Karpas-422 (cell line): ENCODE results near the gene ZFAND6. TPM values are rescaled to one million over a fixed set of nuclear protein-coding genes. Genes with fewer than 3 reads are reported as not detected.

Source experiments
- DNase-seq: peaks from one replicate; pipeline ENCODE4 v3.0.0-alpha.2; 2015
- H2AFZ ChIP-seq: fragments of 200-600 bp; sonication (generic); 2 replicates; pipeline ENCODE4 v1.6.1; 2014; ENCODE audit warnings: antibody characterized with exemption, low read length, mixed read lengths
- H3K27ac ChIP-seq: fragments of 200-600 bp; sonication (generic); 2 replicates; pipeline ENCODE4 v1.5.1; 2014; ENCODE audit warnings: mild to moderate bottlenecking, low read length, moderate library complexity
- H3K27me3 ChIP-seq: fragments of 200-600 bp; sonication (generic); 2 replicates; pipeline ENCODE4 v1.6.1; 2014; ENCODE audit warnings: low read length, mixed read lengths
- H3K36me3 ChIP-seq: fragments of 200-600 bp; sonication (generic); 2 replicates; pipeline ENCODE4 v1.6.1; 2014; ENCODE audit warnings: low read length, mixed read lengths; ENCODE audit not compliant: insufficient read depth
- H3K4me1 ChIP-seq: fragments of 200-600 bp; sonication (generic); 2 replicates; pipeline ENCODE4 v1.6.1; 2014; ENCODE audit warnings: mild to moderate bottlenecking, low read length, mixed read lengths
- H3K4me2 ChIP-seq: fragments of 200-600 bp; sonication (generic); 2 replicates; pipeline ENCODE4 v1.6.1; 2014; ENCODE audit warnings: low read length, low read depth, mild to moderate bottlenecking; ENCODE audit not compliant: poor library complexity, severe bottlenecking
- H3K4me3 ChIP-seq: fragments of 200-600 bp; sonication (generic); 2 replicates; pipeline ENCODE4 v1.5.1; 2014; ENCODE audit warnings: mild to moderate bottlenecking, antibody characterized with exemption, low read length, mixed read lengths
- H3K79me2 ChIP-seq: fragments of 200-600 bp; sonication (generic); 2 replicates; pipeline ENCODE4 v1.6.1; 2014; ENCODE audit warnings: mild to moderate bottlenecking, low read length, mixed read lengths
- H3K9ac ChIP-seq: fragments of 200-600 bp; sonication (generic); 2 replicates; pipeline ENCODE4 v1.6.0; 2014; ENCODE audit warnings: low read length
- H3K9me2 ChIP-seq: fragments of 200-600 bp; sonication (generic), shearing (Covaris generic); replicated peaks from 2 replicates; pipeline ENCODE4 v1.6.0; 2014; ENCODE audit warnings: mild to moderate bottlenecking, low read length, moderate library complexity; ENCODE audit not compliant: insufficient read depth
- H3K9me3 ChIP-seq: fragments of 300-700, 200-600 bp; sonication (generic); 2 replicates; pipeline ENCODE4 v1.6.1; 2014; ENCODE audit warnings: low read length, mixed read lengths
- H4K20me1 ChIP-seq: fragments of 200-600 bp; sonication (generic); 2 replicates; pipeline ENCODE4 v1.6.1; 2014; ENCODE audit warnings: mild to moderate bottlenecking, antibody characterized with exemption, low read length, low read depth; ENCODE audit not compliant: insufficient read depth
- total RNA-seq: library from RNA; depleted of rRNA; stranded (reverse); fragments of >200 nt; shearing (Covaris generic); gene quantifications from 2 replicates; pipeline ENCODE4 v1.2.3, GENCODE V29; 2014; ENCODE audit warnings: low replicate concordance

Gene ZFAND6
- total RNA-seq, 1 experiment from 2014 or later = 174 TPM

DNA sequence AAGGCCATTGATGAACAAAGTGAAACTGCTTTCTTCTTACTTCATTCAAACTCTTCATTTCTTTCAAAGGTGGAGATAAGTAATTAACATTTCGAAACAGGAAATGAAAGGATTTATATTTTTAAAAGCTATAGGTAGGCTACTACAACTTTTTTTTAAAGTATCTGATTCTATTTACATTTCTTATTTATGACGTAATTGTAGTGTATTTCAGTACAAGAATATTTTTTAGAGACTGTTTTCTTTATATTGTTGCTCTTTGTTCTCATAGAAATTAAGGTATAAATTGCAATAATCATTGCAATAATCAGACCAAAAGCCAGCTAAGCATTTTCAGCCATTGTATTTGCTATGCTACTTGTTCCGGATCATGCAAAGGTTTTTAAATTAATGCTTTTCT is 13.7 kb downstream of the ZFAND6 start:
- H4K20me1 ChIP-seq = no peaks in the 10 kb centered on the region
- H3K27me3 ChIP-seq = no peaks in the 10 kb centered on the region
- H3K79me2 ChIP-seq = peaks cover 99% of the 10 kb centered on the region
- peak overlapping the region; percentile 70 for H3K27ac ChIP-seq
- H2AFZ ChIP-seq = no peak overlapping the region
- H3K9me3 ChIP-seq = no peaks in the 10 kb centered on the region
- peaks cover 70% of the 10 kb centered on the region for H3K4me1 ChIP-seq
- peak overlapping the region; percentile 69 for H3K4me3 ChIP-seq
- peak overlapping the region; percentile 61 for H3K9ac ChIP-seq
- H3K4me2 ChIP-seq = peak overlapping the region; percentile 89
- H3K9me2 ChIP-seq = no peaks in the 10 kb centered on the region
- H3K36me3 ChIP-seq = peaks cover 21% of the 10 kb centered on the region
- no peak for DNase-seq

DNA sequence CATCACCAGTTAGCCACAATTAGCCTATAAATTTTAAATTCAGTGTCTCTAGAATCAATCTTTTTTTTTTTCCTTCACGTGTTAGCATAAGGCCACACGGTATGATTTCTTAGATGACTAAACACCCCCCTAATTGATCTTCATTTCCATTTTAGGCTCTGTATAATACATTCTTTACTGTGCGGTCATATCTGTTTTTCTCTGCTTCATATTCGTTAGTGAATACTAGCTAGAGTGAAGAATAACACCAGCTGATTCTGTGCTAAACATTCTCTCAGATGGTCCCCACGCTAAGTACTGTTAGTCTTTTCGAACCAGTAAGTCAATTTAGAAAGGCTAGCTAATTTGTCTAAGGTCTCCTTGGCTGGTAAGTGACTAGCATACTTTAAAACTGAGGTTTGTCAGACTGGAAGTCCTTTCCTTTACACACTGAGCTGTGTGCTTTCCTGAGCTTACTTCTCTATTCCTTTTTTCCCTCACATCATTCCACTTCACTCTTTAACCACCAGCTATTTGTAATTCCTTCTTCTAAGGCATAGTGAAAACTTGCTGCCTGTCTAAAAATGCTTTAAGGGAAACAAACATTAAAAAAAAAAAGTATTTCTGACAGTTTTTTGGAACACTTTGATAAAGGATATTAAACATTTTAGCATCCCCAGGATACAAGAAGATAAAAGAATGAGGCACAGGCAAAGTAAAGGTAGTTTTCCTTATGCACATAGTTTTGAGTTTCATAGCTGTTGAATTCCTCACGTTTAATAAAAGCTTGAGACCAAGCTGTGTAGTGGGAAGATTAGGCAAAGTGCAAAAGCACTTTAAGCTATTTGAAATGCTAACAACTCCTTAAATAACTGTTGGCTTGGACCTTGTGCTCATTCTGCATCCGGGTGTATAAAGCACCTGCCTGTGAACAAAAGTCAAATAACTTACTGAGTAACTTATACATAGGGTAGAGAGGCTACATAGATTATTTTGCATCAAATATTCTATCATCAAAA is 17.1 kb downstream of the ZFAND6 start:
- H3K9ac ChIP-seq = no peak overlapping the region
- H3K9me3 ChIP-seq = no peaks in the 10 kb centered on the region
- H3K27me3 ChIP-seq = no peaks in the 10 kb centered on the region
- peak overlapping the region; percentile 27; the same call in 1 of the 2 replicates for H3K27ac ChIP-seq
- H3K79me2 ChIP-seq = peaks cover 96% of the 10 kb centered on the region
- peaks cover 53% of the 10 kb centered on the region for H3K4me1 ChIP-seq
- no peaks in the 10 kb centered on the region for H3K9me2 ChIP-seq
- H3K36me3 ChIP-seq = peaks cover 23% of the 10 kb centered on the region
- no peak overlapping the region for H3K4me3 ChIP-seq
- no peak overlapping the region for H3K4me2 ChIP-seq
- H2AFZ ChIP-seq = no peak overlapping the region
- no peaks in the 10 kb centered on the region for H4K20me1 ChIP-seq
- no peak for DNase-seq

DNA sequence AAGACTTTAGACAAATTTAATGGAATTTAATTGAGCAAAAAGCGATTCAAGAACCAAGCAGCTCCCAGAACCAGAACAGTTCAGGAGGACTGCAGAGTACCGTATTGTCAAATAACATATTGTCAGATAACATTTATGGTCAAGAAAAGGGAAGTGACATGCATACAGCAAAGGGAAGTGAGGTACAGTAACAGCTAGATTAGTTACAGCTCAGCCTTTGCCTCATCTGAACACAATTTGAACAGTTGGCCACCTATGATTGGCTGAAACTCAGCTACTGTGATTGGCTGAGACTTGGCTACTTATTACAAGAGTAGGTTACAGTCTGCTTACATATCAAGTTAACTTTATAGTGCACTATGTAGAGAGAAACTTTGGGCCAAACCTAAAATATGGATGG is 21.9 kb downstream of the ZFAND6 start:
- Histone ChIP-seq H4K20me1 (no peaks in the 10 kb centered on the region), H3K9me3 (no peaks in the 10 kb centered on the region), H3K27me3 (no peaks in the 10 kb centered on the region), H3K4me2 (no peak overlapping the region), H3K4me3 (no peak overlapping the region), H2AFZ (no peak overlapping the region), H3K27ac (peak overlapping the region; percentile 30), H3K79me2 (peaks cover 96% of the 10 kb centered on the region), H3K4me1 (peaks cover 16% of the 10 kb centered on the region), H3K9me2 (no peaks in the 10 kb centered on the region), H3K36me3 (peaks cover 9% of the 10 kb centered on the region; the same call in 1 of the 2 replicates), H3K9ac (no peak overlapping the region)
- peak; percentile 79 for DNase-seq

DNA sequence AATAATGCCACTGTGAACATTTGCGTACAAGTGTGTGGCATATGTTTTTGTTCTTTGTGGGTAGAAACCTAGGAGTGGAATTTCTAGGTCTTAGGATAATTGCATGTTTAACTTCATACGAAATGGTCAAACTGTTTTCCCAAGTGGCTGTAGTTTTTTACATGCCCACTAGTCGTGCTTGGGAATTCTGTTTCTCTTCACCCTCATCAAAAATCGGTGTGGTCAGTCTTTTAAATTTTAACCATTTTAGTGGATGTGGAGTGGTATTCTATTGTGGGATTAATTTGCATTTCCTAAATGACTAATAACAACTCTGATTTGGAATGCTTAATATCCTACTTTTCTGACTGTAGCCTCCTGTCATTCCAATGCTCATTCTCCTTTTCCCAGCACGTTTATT is 27.6 kb downstream of the ZFAND6 start:
- H4K20me1 ChIP-seq = no peaks in the 10 kb centered on the region
- peaks cover 8% of the 10 kb centered on the region; the same call in 1 of the 2 replicates for H3K4me1 ChIP-seq

DNA sequence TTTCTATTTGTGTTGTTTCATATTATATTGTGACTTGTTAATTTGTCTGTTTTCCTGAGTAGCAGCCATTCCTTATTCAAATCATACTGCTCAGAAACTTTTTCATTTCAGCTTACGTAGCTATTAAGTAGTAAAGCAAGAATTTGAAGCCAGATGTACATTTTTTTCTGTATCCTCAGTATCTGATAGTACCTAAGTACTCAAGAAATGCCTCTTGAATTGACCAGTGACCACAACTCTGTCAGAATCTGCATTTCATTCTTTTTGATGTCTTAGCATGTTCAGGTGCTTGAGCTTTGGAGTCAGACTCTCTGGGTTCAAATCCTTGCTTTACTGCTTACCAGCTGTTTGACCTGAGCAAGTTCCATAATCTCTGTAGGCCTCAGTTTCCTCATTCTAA is 30.6 kb downstream of the ZFAND6 start:
- Histone ChIP-seq H3K4me2 (no peak overlapping the region), H3K27ac (no peak overlapping the region), H3K27me3 (no peaks in the 10 kb centered on the region), H3K9ac (no peak overlapping the region), H3K4me3 (no peak overlapping the region), H3K9me3 (no peaks in the 10 kb centered on the region), H3K9me2 (no peaks in the 10 kb centered on the region), H4K20me1 (no peaks in the 10 kb centered on the region), H2AFZ (no peak overlapping the region), H3K4me1 (peaks cover 28% of the 10 kb centered on the region), H3K36me3 (no peaks in the 10 kb centered on the region), H3K79me2 (peaks cover 99% of the 10 kb centered on the region)
- no peak for DNase-seq

More for the DNA sequence above, 27.6 kb downstream of the ZFAND6 start:
- Histone ChIP-seq H3K79me2 (peaks cover 98% of the 10 kb centered on the region), H3K27ac (no peak overlapping the region), H3K9ac (no peak overlapping the region), H3K4me2 (no peak overlapping the region), H3K36me3 (0 out of 2 replicates have a peak, but pooled peaks cover 4% of the 10 kb centered on the region), H3K4me3 (no peak overlapping the region), H3K27me3 (no peaks in the 10 kb centered on the region), H2AFZ (no peak overlapping the region), H3K9me3 (no peaks in the 10 kb centered on the region), H3K9me2 (no peaks in the 10 kb centered on the region)
- DNase-seq = no peak

DNA sequence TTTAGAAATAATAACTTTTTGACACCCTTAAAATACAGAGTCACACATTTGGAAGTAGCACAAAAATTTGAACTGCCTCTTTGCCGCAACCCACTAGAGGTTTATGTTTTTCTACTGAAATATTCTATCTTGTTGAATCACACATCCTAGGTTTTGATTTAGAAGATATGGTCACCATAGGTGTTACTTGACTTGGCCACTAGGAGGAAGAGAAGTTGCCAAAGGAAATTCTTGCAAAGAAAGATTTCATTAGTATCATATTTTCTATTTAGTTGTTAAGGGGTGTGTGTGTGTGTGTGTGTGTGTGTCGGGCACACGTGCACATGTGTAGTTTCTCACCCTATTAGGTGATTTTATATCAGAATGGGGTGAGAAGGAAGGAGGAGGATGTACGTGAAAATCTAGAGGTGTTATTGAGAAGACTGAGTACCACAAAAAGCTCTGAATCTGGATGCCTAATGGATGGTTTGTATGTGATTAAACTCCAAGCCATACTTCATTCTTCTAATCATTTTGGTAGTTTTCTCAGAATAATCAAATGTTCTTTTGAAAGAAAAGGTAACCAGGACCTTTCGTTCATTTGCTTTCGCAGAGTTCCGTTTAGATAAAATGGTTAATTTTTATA is 31.5 kb downstream of the ZFAND6 start:
- Histone ChIP-seq H3K4me2 (no peak overlapping the region), H4K20me1 (no peaks in the 10 kb centered on the region), H2AFZ (no peak overlapping the region)

DNA sequence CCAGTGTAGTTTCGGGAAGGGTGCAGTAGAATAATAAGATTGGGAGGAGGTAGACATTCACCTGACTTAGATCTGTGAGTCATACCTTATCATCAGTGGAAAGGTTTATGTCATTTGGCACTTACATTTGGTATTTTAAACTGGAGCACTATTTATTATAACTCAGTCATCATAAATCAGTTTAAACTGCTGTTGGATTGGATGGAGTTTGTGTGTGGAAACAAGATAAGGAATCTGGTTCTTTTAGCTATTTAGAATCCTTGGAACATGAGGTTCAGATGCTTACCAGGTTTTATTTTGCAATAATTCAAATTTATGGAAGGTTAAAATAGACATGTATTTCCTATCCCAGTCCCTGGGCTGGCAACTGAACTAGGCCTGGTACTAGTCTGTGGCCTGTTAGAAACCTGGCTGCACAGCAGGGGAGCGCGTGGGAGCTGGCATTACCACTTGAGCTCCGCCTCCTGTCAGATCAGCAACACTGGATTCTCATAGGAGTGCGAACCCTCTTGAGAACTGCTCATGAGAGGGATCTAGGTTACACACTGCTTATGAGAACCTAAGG is 34.5 kb downstream of the ZFAND6 start:
- peaks cover 99% of the 10 kb centered on the region for H3K79me2 ChIP-seq
- no peaks in the 10 kb centered on the region for H3K9me3 ChIP-seq
- no peaks in the 10 kb centered on the region for H4K20me1 ChIP-seq
- H3K9me2 ChIP-seq = no peaks in the 10 kb centered on the region
- no peak overlapping the region for H3K4me2 ChIP-seq
- H3K36me3 ChIP-seq = no peaks in the 10 kb centered on the region
- H3K27ac ChIP-seq = no peak overlapping the region
- no peak overlapping the region for H3K4me3 ChIP-seq
- H3K27me3 ChIP-seq = no peaks in the 10 kb centered on the region
- H3K9ac ChIP-seq = no peak overlapping the region
- DNase-seq = no peak
- no peak overlapping the region for H2AFZ ChIP-seq
- peaks cover 56% of the 10 kb centered on the region for H3K4me1 ChIP-seq

More for the DNA sequence above, 31.5 kb downstream of the ZFAND6 start:
- H3K27ac ChIP-seq = no peak overlapping the region
- DNase-seq = peak; percentile 61
- H3K9ac ChIP-seq = no peak overlapping the region
- H3K4me3 ChIP-seq = no peak overlapping the region
- no peaks in the 10 kb centered on the region for H3K27me3 ChIP-seq
- H3K9me3 ChIP-seq = no peaks in the 10 kb centered on the region
- H3K36me3 ChIP-seq = no peaks in the 10 kb centered on the region
- H3K9me2 ChIP-seq = no peaks in the 10 kb centered on the region
- H3K4me1 ChIP-seq = peaks cover 37% of the 10 kb centered on the region
- peaks cover 100% of the 10 kb centered on the region for H3K79me2 ChIP-seq

DNA sequence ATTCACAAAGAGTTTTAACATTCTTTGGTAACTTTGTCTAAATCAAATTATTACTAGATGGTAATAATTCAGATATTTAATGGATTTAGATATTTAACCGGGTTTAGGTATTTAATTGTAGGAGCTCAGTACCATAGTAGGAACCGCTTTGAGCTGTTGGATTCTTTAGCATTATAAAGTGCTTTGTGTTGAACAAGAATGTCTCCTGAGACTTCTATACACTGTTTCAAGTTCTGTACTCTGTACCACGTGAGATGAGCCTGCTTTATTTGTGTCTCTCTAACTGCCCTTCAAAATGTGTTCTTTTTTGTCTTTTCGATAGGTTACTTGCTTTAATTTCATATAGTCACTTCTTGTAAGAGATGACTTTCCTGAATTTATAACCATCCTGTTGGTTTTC is 36.0 kb downstream of the ZFAND6 start:
- no peak overlapping the region for H3K4me3 ChIP-seq
- no peaks in the 10 kb centered on the region for H3K9me2 ChIP-seq
- H3K4me1 ChIP-seq = peaks cover 64% of the 10 kb centered on the region
- H3K9me3 ChIP-seq = no peaks in the 10 kb centered on the region
- no peak overlapping the region for H2AFZ ChIP-seq
- peak overlapping the region; percentile 31 for H3K4me2 ChIP-seq
- no peaks in the 10 kb centered on the region for H3K36me3 ChIP-seq
- no peaks in the 10 kb centered on the region for H3K27me3 ChIP-seq
- H3K9ac ChIP-seq = peak overlapping the region; percentile 9; the same call in 1 of the 2 replicates
- no peaks in the 10 kb centered on the region for H4K20me1 ChIP-seq
- no peak for DNase-seq
- peaks cover 99% of the 10 kb centered on the region for H3K79me2 ChIP-seq
- peak overlapping the region; percentile 30 for H3K27ac ChIP-seq
